Effector memory CD8-positive, alpha-beta T cell (primary cell): Measurements from ENCODE around the gene MTHFD1L.

ENCODE experiments used
- ATAC-seq: fragments of 150-1000 bp; cut with Tn5 transposase; replicated peaks from 2 replicates; pipeline ENCODE4 v1.10.0; 2021; ENCODE audit warnings: mild to moderate bottlenecking, moderate library complexity
- DNase-seq, 3 experiments: peaks; one replicate each; pipeline ENCODE4 v3.0.0; 2021
- H3K27ac Mint-ChIP-seq, 2 donors: one replicate each; pipeline ENCODE4 v1.8.0; 2022; ENCODE audit warnings: mild to moderate bottlenecking in 2 of 2, mixed read lengths in 2 of 2, moderate library complexity in 2 of 2
- H3K27me3 Mint-ChIP-seq, 2 donors: one replicate each; pipeline ENCODE4 v1.8.0; 2022; ENCODE audit warnings: mixed read lengths in 2 of 2
- H3K36me3 Mint-ChIP-seq: one replicate; pipeline ENCODE4 v1.8.0; 2022; ENCODE audit warnings: mild to moderate bottlenecking, moderate library complexity, mixed read lengths; ENCODE audit not compliant: insufficient read depth
- H3K4me1 Mint-ChIP-seq, 2 donors: one replicate each; pipeline ENCODE4 v1.8.0; 2022; ENCODE audit warnings: low read depth in 2 of 2, mixed read lengths in 2 of 2
- H3K4me3 Mint-ChIP-seq, 2 donors: one replicate each; pipeline ENCODE4 v1.8.0; 2022; ENCODE audit warnings: mild to moderate bottlenecking in 2 of 2, mixed read lengths in 2 of 2, moderate library complexity in 2 of 2
- H3K9me3 Mint-ChIP-seq, 2 donors: one replicate each; pipeline ENCODE4 v1.8.0; 2022; ENCODE audit warnings: mixed read lengths in 2 of 2

Gene MTHFD1L

GRCh38 chr6:150919938-150920337 is 54.4 kb downstream of the MTHFD1L start:
- Mint-ChIP-seq H3K9me3 (no peaks in the 10 kb centered on the region), H3K4me1 (no peaks in the 10 kb centered on the region), H3K27ac (no peak overlapping the region), H3K36me3 (no peaks in the 10 kb centered on the region), H3K4me3 (no peak overlapping the region), H3K27me3 (no peaks in the 10 kb centered on the region)
- ATAC-seq (no peak), DNase-seq (no peak)

GRCh38 chr6:150922137-150922536 is 56.6 kb downstream of the MTHFD1L start:
- DNase-seq (no peak), ATAC-seq (no peak)
- Mint-ChIP-seq H3K4me3 (no peak overlapping the region), H3K36me3 (no peaks in the 10 kb centered on the region), H3K9me3 (no peaks in the 10 kb centered on the region), H3K27ac (no peak overlapping the region), H3K4me1 (no peaks in the 10 kb centered on the region), H3K27me3 (no peaks in the 10 kb centered on the region)

- Mint-ChIP-seq H3K36me3 (peaks cover 3% of the 10 kb centered on the region), H3K4me1 (no peaks in the 10 kb centered on the region), H3K27me3 (no peaks in the 10 kb centered on the region), H3K4me3 (no peak overlapping the region), H3K9me3 (no peaks in the 10 kb centered on the region), H3K27ac (no peak overlapping the region)
- ATAC-seq (no peak), DNase-seq (no peak)
Observed at GRCh38 chr6:150924808-150925589, 59.5 kb downstream of the MTHFD1L start.

GRCh38 chr6:150925590-150925928 is 60.1 kb downstream of the MTHFD1L start:
- Mint-ChIP-seq H3K27me3 (no peaks in the 10 kb centered on the region), H3K9me3 (no peaks in the 10 kb centered on the region), H3K36me3 (peaks cover 3% of the 10 kb centered on the region), H3K4me1 (no peaks in the 10 kb centered on the region), H3K4me3 (no peak overlapping the region), H3K27ac (no peak overlapping the region)
- ATAC-seq: no peak
- DNase-seq: no peak

- no peaks in the 10 kb centered on the region for H3K4me1 Mint-ChIP-seq
- no peak overlapping the region for H3K4me3 Mint-ChIP-seq
- H3K9me3 Mint-ChIP-seq: no peaks in the 10 kb centered on the region
- no peak for DNase-seq
- no peak overlapping the region for H3K27ac Mint-ChIP-seq
- H3K27me3 Mint-ChIP-seq: no peaks in the 10 kb centered on the region
- ATAC-seq: no peak
- H3K36me3 Mint-ChIP-seq: peaks cover 3% of the 10 kb centered on the region
Observed at GRCh38 chr6:150925976-150926375, 60.5 kb downstream of the MTHFD1L start.

- ATAC-seq: no peak
- Mint-ChIP-seq H3K9me3 (no peaks in the 10 kb centered on the region), H3K36me3 (peaks cover 3% of the 10 kb centered on the region), H3K27me3 (no peaks in the 10 kb centered on the region), H3K4me1 (no peaks in the 10 kb centered on the region), H3K4me3 (no peak overlapping the region), H3K27ac (no peak overlapping the region)
- DNase-seq: no peak
Observed at GRCh38 chr6:150928882-150929281, 63.4 kb downstream of the MTHFD1L start.

GRCh38 chr6:150929416-150929815 is 63.9 kb downstream of the MTHFD1L start:
- Mint-ChIP-seq H3K27me3 (no peaks in the 10 kb centered on the region), H3K4me3 (no peak overlapping the region), H3K4me1 (no peaks in the 10 kb centered on the region), H3K27ac (peak overlapping the region in 1 of 2 donors; percentile 42), H3K36me3 (peaks cover 3% of the 10 kb centered on the region), H3K9me3 (no peaks in the 10 kb centered on the region)
- no peak for ATAC-seq
- no peak for DNase-seq

GRCh38 chr6:150930841-150931240 is 65.3 kb downstream of the MTHFD1L start:
- ATAC-seq (no peak), DNase-seq (no peak)
- peaks cover 3% of the 10 kb centered on the region for H3K36me3 Mint-ChIP-seq
- no peaks in the 10 kb centered on the region for H3K9me3 Mint-ChIP-seq
- no peaks in the 10 kb centered on the region for H3K27me3 Mint-ChIP-seq
- no peak overlapping the region for H3K4me3 Mint-ChIP-seq
- H3K27ac Mint-ChIP-seq: no peak overlapping the region
- no peaks in the 10 kb centered on the region for H3K4me1 Mint-ChIP-seq

GRCh38 chr6:150931405-150931804 is 65.9 kb downstream of the MTHFD1L start:
- H3K36me3 Mint-ChIP-seq: peaks cover 3% of the 10 kb centered on the region
- ATAC-seq (no peak), DNase-seq (no peak)
- H3K27me3 Mint-ChIP-seq: no peaks in the 10 kb centered on the region
- no peaks in the 10 kb centered on the region for H3K4me1 Mint-ChIP-seq
- no peaks in the 10 kb centered on the region for H3K9me3 Mint-ChIP-seq
- H3K27ac Mint-ChIP-seq: no peak overlapping the region
- H3K4me3 Mint-ChIP-seq: no peak overlapping the region

GRCh38 chr6:150932996-150933395 is 67.5 kb downstream of the MTHFD1L start:
- no peaks in the 10 kb centered on the region for H3K9me3 Mint-ChIP-seq
- peaks cover 3% of the 10 kb centered on the region for H3K36me3 Mint-ChIP-seq
- ATAC-seq (no peak), DNase-seq (no peak)
- H3K27me3 Mint-ChIP-seq: no peaks in the 10 kb centered on the region
- no peak overlapping the region for H3K4me3 Mint-ChIP-seq
- H3K4me1 Mint-ChIP-seq: no peaks in the 10 kb centered on the region
- H3K27ac Mint-ChIP-seq: no peak overlapping the region

- no peak overlapping the region for H3K4me3 Mint-ChIP-seq
- DNase-seq (no peak), ATAC-seq (no peak)
- H3K36me3 Mint-ChIP-seq: peaks cover under 1% of the 10 kb centered on the region
- no peaks in the 10 kb centered on the region for H3K4me1 Mint-ChIP-seq
- no peaks in the 10 kb centered on the region for H3K27me3 Mint-ChIP-seq
- H3K9me3 Mint-ChIP-seq: no peaks in the 10 kb centered on the region
- no peak overlapping the region for H3K27ac Mint-ChIP-seq
Observed at GRCh38 chr6:150934380-150934779, 68.9 kb downstream of the MTHFD1L start.

- peaks cover 3% of the 10 kb centered on the region for H3K36me3 Mint-ChIP-seq
- DNase-seq (no peak), ATAC-seq (no peak)
- H3K9me3 Mint-ChIP-seq: no peaks in the 10 kb centered on the region
- no peaks in the 10 kb centered on the region for H3K4me1 Mint-ChIP-seq
- H3K4me3 Mint-ChIP-seq: no peak overlapping the region
- H3K27me3 Mint-ChIP-seq: no peaks in the 10 kb centered on the region
- no peak overlapping the region for H3K27ac Mint-ChIP-seq
Observed at GRCh38 chr6:150936021-150936555, 70.6 kb downstream of the MTHFD1L start.

GRCh38 chr6:150937132-150937906 is 71.8 kb downstream of the MTHFD1L start:
- H3K4me3 Mint-ChIP-seq: no peak overlapping the region
- H3K36me3 Mint-ChIP-seq: peaks cover 6% of the 10 kb centered on the region
- no peaks in the 10 kb centered on the region for H3K27me3 Mint-ChIP-seq
- H3K9me3 Mint-ChIP-seq: no peaks in the 10 kb centered on the region
- H3K4me1 Mint-ChIP-seq: no peaks in the 10 kb centered on the region
- H3K27ac Mint-ChIP-seq: no peak overlapping the region
- DNase-seq: no peak
- no peak for ATAC-seq

GRCh38 chr6:150939399-150939798 is 73.9 kb downstream of the MTHFD1L start:
- no peak for ATAC-seq
- no peaks in the 10 kb centered on the region for H3K4me1 Mint-ChIP-seq
- no peaks in the 10 kb centered on the region for H3K9me3 Mint-ChIP-seq
- peaks cover 6% of the 10 kb centered on the region for H3K36me3 Mint-ChIP-seq
- no peak for DNase-seq
- no peak overlapping the region for H3K4me3 Mint-ChIP-seq
- H3K27ac Mint-ChIP-seq: no peak overlapping the region
- no peaks in the 10 kb centered on the region for H3K27me3 Mint-ChIP-seq
